ENCODE measurements around the gene C11orf21. TPM values are rescaled to one million over a fixed set of nuclear protein-coding genes. Genes with fewer than 3 reads are reported as not detected.

The C11orf21 gene
- total and polyA plus RNA-seq, 2 donors, result 2.4 to 18.9 TPM

DNA sequence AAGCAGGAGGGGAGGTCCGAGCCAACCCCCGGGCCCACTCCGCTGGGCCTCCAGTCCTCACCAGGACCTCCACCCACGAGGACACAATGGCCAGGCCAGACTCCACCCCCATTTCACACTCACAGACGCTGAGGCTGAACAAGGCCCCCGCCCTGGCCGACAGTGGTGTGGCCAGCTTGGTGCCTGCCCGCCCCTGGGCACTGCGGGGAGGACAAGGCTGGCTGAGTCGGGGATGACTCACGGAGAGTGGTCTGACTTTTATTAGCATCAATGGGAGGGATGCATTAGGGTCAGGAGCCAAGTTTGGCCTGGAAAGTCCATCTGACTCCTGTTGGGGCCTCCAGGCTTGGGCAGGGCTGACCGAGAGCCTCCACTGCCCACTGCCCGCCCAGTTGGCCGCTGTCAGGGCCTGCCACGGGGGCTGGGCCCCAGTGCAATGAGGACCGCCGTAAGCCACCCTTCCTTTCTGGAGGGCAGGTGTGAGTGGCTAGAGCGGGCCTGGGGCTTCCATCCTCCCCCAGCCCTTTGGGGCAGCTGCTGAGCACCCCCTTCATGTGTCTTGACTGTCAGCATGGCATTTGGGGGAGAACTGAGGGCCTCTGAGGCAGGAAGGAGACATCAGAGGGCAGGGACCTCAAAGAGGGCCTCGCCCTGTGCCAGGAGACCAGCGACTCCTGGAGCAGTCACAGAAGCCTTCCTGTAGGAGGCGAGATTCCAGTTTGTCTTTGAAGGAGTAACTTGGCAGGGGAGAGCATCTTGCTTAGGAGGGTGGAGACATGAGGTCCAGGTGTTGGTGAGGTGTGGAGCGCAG, 10.7 kb upstream of the C11orf21 start:
- no peaks in the 10 kb centered on the region for H3K27me3 ChIP-seq (ENCODE audit: control insufficient read depth in 2 of 2, insufficient read depth in 1 of 2, low read length in 1 of 2)
- 92% methylated on average over 22 of the region's 22 CpGs for WGBS
- DNase-seq (ENCODE audit: low read depth in 6 of 9, low spot score in 9 of 9), result no peak
- no peak overlapping the region for H3K27ac ChIP-seq (ENCODE audit: low read depth in 1 of 2, low read length in 1 of 2)
- peaks cover 0 to 16% of the 10 kb centered on the region in 2 donors for H3K4me1 ChIP-seq (ENCODE audit: control insufficient read depth in 2 of 2, insufficient read depth in 2 of 2, low read length in 2 of 2)
- H3K9me3 ChIP-seq (ENCODE audit: control insufficient read depth in 2 of 2, insufficient read depth in 1 of 2, low read length in 1 of 2), result peaks cover 0 to 3% of the 10 kb centered on the region in 2 donors
- no peak overlapping the region for H3K4me3 ChIP-seq (ENCODE audit: low read length in 2 of 2)
- no peaks in the 10 kb centered on the region for H3K36me3 ChIP-seq (ENCODE audit: control insufficient read depth in 2 of 2, insufficient read depth in 2 of 2, low read length in 1 of 2)

GRCh38 chr11:2311353-2312133, 9.8 kb upstream of the C11orf21 start:
- H3K4me3 ChIP-seq (ENCODE audit: low read length in 2 of 2), result no peak overlapping the region
- H3K27me3 ChIP-seq (ENCODE audit: control insufficient read depth in 2 of 2, insufficient read depth in 1 of 2, low read length in 1 of 2), result no peaks in the 10 kb centered on the region
- H3K4me1 ChIP-seq (ENCODE audit: control insufficient read depth in 2 of 2, insufficient read depth in 2 of 2, low read length in 2 of 2), result peaks cover 0 to 23% of the 10 kb centered on the region in 2 donors
- no peak overlapping the region for H3K27ac ChIP-seq (ENCODE audit: low read depth in 1 of 2, low read length in 1 of 2)
- peaks cover 0 to 3% of the 10 kb centered on the region in 2 donors for H3K9me3 ChIP-seq (ENCODE audit: control insufficient read depth in 2 of 2, insufficient read depth in 1 of 2, low read length in 1 of 2)
- H3K36me3 ChIP-seq (ENCODE audit: control insufficient read depth in 2 of 2, insufficient read depth in 2 of 2, low read length in 1 of 2), result no peaks in the 10 kb centered on the region
- no peak for DNase-seq (ENCODE audit: low read depth in 6 of 9, low spot score in 9 of 9)
- 92% methylated on average over 21 of the region's 21 CpGs for WGBS

- no peak for DNase-seq (ENCODE audit: low read depth in 6 of 9, low spot score in 9 of 9)
- Histone ChIP-seq H3K27ac (ENCODE audit: low read depth in 1 of 2, low read length in 1 of 2) (no peak overlapping the region), H3K27me3 (ENCODE audit: control insufficient read depth in 2 of 2, insufficient read depth in 1 of 2, low read length in 1 of 2) (no peaks in the 10 kb centered on the region), H3K36me3 (ENCODE audit: control insufficient read depth in 2 of 2, insufficient read depth in 2 of 2, low read length in 1 of 2) (no peaks in the 10 kb centered on the region), H3K9me3 (ENCODE audit: control insufficient read depth in 2 of 2, insufficient read depth in 1 of 2, low read length in 1 of 2) (peaks cover 0 to 3% of the 10 kb centered on the region in 2 donors), H3K4me3 (ENCODE audit: low read length in 2 of 2) (no peak overlapping the region), H3K4me1 (ENCODE audit: control insufficient read depth in 2 of 2, insufficient read depth in 2 of 2, low read length in 2 of 2) (peaks cover 5 to 29% of the 10 kb centered on the region in 2 donors)
- WGBS, result 96% methylated on average over 16 of the region's 16 CpGs
Measured at GRCh38 chr11:2310786-2311352, 9.2 kb upstream of the C11orf21 start.

DNA sequence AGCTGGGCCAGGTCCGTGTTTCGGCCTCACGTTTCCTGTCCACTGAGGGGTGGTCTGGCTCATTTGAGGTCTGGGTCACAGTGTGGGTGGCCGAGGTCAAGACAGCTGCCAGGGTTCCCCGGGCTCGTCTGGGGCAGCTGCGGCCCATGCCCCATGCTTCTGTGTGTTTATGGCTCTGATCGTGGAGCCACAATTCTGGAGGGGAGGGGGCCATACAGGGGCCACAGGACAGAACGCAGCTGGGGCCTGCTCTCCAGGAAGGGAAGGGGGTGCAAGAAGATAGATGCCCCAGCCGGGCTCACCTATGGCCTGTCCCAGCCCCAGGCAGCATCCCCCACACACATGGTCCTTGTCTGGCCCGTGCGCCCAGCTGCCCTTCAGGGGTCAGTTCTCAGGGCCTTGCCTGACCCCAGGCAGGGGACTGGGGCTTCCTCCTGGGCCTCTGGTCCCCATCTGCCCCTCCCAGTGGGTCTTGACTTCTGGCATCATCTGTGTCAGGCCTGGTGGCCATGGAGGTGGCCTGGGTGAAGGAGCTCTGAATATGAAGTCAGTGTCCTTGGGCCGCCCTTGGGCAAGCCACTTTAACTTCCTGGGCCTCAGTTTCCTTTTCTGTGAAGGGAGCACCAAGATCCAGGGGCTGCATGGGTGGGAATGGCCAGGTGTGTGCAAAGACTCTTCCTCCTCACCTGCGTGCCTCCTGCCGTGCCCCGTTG, 8.5 kb upstream of the C11orf21 start:
- 94% methylated on average over 16 of the region's 16 CpGs for WGBS
- Histone ChIP-seq H3K27ac (ENCODE audit: low read depth in 1 of 2, low read length in 1 of 2) (no peak overlapping the region), H3K9me3 (ENCODE audit: control insufficient read depth in 2 of 2, insufficient read depth in 1 of 2, low read length in 1 of 2) (no peaks in the 10 kb centered on the region), H3K36me3 (ENCODE audit: control insufficient read depth in 2 of 2, insufficient read depth in 2 of 2, low read length in 1 of 2) (no peaks in the 10 kb centered on the region), H3K27me3 (ENCODE audit: control insufficient read depth in 2 of 2, insufficient read depth in 1 of 2, low read length in 1 of 2) (no peaks in the 10 kb centered on the region), H3K4me3 (ENCODE audit: low read length in 2 of 2) (no peak overlapping the region), H3K4me1 (ENCODE audit: control insufficient read depth in 2 of 2, insufficient read depth in 2 of 2, low read length in 2 of 2) (peaks cover 5 to 36% of the 10 kb centered on the region in 2 donors)
- DNase-seq (ENCODE audit: low read depth in 6 of 9, low spot score in 9 of 9), result no peak

- Histone ChIP-seq H3K9me3 (ENCODE audit: control insufficient read depth in 2 of 2, insufficient read depth in 1 of 2, low read length in 1 of 2) (no peaks in the 10 kb centered on the region), H3K36me3 (ENCODE audit: control insufficient read depth in 2 of 2, insufficient read depth in 2 of 2, low read length in 1 of 2) (no peaks in the 10 kb centered on the region), H3K4me1 (ENCODE audit: control insufficient read depth in 2 of 2, insufficient read depth in 2 of 2, low read length in 2 of 2) (peaks cover 5 to 33% of the 10 kb centered on the region in 2 donors)
Measured at GRCh38 chr11:2309251-2310072, 7.7 kb upstream of the C11orf21 start.

DNA sequence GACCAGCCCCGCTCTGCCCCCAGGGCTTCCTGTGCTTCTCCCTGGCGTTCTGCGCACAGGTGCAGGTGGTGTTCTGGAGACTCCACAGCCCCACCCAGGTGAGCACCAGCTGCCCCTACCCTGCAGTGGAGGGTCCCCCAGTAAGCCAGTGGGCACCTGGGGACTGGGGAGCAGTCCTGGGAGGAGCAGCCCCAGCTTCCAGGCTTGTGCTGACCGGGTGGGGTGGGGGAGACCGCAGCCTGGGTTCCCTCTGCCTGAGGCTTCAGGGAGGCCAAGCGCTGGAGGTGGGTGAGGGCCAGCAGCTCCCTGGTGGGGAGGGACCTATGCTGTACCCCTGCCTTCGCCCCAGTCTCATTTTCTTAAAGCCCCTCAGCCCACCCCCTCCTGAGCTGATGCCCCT, 7.0 kb upstream of the C11orf21 start:
- H3K27ac ChIP-seq (ENCODE audit: low read depth in 1 of 2, low read length in 1 of 2), result no peak overlapping the region
- H3K4me3 ChIP-seq (ENCODE audit: low read length in 2 of 2), result no peak overlapping the region
- no peak for DNase-seq (ENCODE audit: low read depth in 6 of 9, low spot score in 9 of 9)
- WGBS, result 96% methylated on average over 7 of the region's 7 CpGs
- H3K9me3 ChIP-seq (ENCODE audit: control insufficient read depth in 2 of 2, insufficient read depth in 1 of 2, low read length in 1 of 2), result no peaks in the 10 kb centered on the region
- peaks cover 5 to 31% of the 10 kb centered on the region in 2 donors for H3K4me1 ChIP-seq (ENCODE audit: control insufficient read depth in 2 of 2, insufficient read depth in 2 of 2, low read length in 2 of 2)
- H3K27me3 ChIP-seq (ENCODE audit: control insufficient read depth in 2 of 2, insufficient read depth in 1 of 2, low read length in 1 of 2), result no peaks in the 10 kb centered on the region
- H3K36me3 ChIP-seq (ENCODE audit: control insufficient read depth in 2 of 2, insufficient read depth in 2 of 2, low read length in 1 of 2), result no peaks in the 10 kb centered on the region

More at GRCh38 chr11:2309251-2310072, 7.7 kb upstream of the C11orf21 start:
- Histone ChIP-seq H3K27me3 (ENCODE audit: control insufficient read depth in 2 of 2, insufficient read depth in 1 of 2, low read length in 1 of 2) (no peaks in the 10 kb centered on the region), H3K4me3 (ENCODE audit: low read length in 2 of 2) (no peak overlapping the region), H3K27ac (ENCODE audit: low read depth in 1 of 2, low read length in 1 of 2) (no peak overlapping the region)
- no peak for DNase-seq (ENCODE audit: low read depth in 6 of 9, low spot score in 9 of 9)
- 90% methylated on average over 19 of the region's 19 CpGs for WGBS

DNA sequence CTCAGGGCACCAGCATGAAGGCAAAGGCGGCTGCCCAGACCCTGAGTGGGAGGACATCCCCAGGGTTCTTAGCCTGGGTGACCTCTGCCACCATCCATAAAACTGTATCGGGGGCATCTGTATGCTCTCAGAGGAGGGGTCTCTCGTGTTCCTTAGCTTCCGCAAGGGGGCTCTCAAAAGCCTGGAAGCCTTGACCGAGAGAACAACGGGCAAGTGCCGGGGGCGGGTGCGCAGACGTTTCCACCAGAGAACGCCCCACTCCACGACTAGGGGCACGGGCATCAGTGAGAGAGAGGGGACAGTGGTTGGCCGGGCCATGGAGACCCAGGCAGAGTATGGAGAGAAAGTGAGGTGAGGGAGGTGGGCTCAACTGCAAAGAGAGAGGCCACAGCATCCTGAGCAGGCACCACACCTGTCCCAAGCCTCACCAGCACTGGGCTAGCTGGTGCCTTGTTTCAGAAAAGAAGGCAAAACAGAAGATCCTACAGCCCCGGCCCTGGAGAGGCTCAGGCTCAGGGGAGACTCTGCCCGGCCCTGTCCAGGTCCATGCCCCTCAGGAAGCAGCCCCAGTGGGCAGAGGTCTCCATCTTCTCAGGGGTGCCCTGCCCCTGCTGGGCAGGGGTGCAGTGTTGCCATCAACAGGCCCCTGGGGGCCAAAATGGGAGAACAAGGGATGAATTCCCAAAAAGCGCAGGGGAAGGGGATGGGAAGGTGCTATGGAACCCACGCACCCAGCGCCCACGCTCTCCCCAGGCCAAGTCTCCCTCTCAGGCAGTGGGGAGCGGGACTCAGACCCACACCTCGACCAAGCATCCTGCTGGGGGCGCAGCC, 6.0 kb upstream of the C11orf21 start:
- WGBS, result 96% methylated on average over 23 of the region's 23 CpGs
- no peak overlapping the region for H3K27ac ChIP-seq (ENCODE audit: low read depth in 1 of 2, low read length in 1 of 2)
- peaks cover 5 to 40% of the 10 kb centered on the region in 2 donors for H3K4me1 ChIP-seq (ENCODE audit: control insufficient read depth in 2 of 2, insufficient read depth in 2 of 2, low read length in 2 of 2)

More for the DNA sequence above, 6.0 kb upstream of the C11orf21 start:
- no peaks in the 10 kb centered on the region for H3K9me3 ChIP-seq (ENCODE audit: control insufficient read depth in 2 of 2, insufficient read depth in 1 of 2, low read length in 1 of 2)
- no peak for DNase-seq (ENCODE audit: low read depth in 6 of 9, low spot score in 9 of 9)
- H3K27me3 ChIP-seq (ENCODE audit: control insufficient read depth in 2 of 2, insufficient read depth in 1 of 2, low read length in 1 of 2), result no peaks in the 10 kb centered on the region
- H3K4me3 ChIP-seq (ENCODE audit: low read length in 2 of 2), result no peak overlapping the region
- no peaks in the 10 kb centered on the region for H3K36me3 ChIP-seq (ENCODE audit: control insufficient read depth in 2 of 2, insufficient read depth in 2 of 2, low read length in 1 of 2)

Data from thymus (tissue), 11 donors.